ENCODE measurements around the gene SUFU.

GRCh38 chr10:102645741-102646609 is 142.2 kb downstream of the SUFU start:
- TF ChIP-seq POLR2A (IDR thresholded peaks at IDR 0.05; ENCODE audit: low read length) (peak; percentile 79), GATA1 (IDR thresholded peaks at IDR 0.05; ENCODE audit: low read depth, low read length) (no peak)

Data from erythroblast (primary cell).